ENCODE data around the gene CYTH1.

Gene CYTH1

DNA sequence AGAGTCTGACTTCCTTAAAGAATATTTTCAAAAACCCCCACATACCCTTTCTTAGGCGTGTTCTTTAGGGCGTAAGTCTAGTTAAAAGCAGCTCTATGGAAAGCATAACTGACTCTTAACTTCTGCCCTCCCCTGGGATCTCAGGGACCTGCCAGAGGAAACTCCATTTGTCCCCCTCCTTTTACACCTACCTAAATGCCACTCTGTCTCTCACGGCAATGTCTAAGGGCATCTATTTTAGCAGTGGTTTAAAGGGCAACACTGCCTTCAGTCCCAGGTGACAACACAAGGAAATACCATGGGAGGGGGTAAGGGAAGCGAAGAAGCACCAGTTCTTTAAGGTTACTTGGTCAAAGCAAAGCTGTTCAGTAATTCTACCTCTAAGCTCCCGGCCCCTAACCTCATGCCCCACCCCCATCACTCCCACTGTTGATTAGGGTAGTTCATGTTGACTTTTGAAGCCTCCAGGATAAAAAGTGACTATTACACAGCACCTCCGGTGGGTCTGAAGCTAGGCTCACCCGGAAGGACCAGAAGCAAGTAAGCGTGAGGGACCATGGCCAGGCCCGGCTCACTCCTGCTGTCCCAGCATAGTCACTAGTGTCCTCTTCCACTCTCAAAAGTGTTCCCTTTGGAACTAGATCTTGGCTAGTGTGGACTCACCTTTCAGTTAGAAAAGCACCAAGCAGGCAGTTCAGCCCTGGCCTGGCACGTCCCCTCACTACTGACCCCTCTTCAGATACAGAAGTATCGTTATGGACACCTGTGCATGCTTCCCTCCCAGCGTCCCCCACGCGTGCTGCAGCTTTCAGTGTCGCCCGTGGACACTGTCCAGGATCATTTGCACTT is 47.1 kb downstream of the CYTH1 start:
- no peak for DNase-seq

DNA sequence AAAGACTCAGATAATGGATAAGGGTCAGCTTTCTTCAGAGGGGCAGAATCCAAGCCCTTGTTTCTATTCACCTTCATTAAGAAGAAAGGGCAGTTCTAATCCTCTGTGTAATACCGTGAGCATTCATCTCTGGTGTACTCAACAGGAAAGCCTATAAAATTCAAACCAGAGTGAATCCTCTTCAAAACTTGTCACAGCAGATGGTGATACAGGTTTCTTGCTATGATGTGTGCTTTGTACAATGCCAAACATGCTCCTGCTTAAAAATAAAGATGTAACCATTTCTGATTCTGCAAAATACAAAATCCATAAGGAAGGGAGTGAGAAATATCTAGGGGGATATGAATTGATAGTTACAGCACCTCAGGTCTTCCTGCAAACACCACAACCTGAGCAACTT is 49.7 kb downstream of the CYTH1 start:
- no peak for DNase-seq

DNA sequence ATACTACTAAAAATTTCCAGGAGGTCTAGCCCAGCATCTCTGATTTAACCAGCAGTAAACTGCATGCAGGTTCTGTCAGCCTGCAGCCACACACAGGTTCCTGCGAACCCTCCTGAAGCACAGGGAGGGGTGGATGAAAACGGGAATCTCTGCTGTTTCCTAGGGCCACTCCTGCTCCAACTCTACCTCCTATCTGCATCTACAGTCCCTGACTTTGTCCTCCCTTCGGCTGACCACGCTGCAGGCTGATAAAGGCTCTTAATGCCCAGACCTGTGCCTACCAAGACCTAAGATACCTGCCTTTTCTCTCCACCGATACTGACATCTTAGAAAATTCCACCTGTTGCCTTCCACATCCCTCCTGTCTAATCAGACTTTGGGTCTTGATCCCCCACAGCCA is 50.2 kb downstream of the CYTH1 start:
- no peak for DNase-seq

DNA sequence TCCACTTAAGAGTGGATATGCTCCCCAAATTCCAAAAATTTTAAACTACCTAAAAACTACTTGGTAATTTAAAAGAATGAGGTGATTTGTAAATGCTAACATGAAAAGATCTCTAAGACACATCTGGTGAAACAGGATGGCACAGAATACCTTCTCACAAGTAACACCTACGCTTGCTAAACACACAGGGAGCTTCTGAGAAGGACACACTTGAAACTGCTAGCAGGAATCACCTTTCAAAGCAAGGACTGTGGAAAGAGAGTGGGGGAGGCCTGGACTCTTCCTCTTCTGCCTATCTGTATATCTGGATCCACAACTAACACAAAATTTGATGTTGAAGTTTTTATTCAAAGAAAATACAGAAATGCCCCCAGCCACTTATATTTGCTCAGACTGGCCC is 52.4 kb downstream of the CYTH1 start:
- no peak for DNase-seq

DNA sequence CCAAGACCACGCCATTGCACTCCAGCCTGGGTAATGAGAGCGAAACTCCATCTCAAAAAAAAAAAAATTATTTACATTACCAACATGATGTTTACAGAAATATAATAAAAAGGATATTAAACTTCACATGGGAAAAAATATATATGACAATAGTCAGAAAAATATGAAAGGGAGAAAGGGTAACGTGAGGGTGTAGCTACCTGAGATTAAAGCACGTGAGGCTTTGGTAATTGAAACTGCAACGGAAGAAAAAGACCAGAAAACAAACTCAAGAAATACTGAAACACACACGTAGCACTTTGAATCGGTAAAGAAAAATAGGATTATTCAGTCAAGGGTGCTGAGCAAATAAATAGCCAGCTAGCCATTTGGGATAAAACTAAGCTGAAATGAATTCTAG is 53.6 kb downstream of the CYTH1 start:
- DNase-seq = no peak

DNA sequence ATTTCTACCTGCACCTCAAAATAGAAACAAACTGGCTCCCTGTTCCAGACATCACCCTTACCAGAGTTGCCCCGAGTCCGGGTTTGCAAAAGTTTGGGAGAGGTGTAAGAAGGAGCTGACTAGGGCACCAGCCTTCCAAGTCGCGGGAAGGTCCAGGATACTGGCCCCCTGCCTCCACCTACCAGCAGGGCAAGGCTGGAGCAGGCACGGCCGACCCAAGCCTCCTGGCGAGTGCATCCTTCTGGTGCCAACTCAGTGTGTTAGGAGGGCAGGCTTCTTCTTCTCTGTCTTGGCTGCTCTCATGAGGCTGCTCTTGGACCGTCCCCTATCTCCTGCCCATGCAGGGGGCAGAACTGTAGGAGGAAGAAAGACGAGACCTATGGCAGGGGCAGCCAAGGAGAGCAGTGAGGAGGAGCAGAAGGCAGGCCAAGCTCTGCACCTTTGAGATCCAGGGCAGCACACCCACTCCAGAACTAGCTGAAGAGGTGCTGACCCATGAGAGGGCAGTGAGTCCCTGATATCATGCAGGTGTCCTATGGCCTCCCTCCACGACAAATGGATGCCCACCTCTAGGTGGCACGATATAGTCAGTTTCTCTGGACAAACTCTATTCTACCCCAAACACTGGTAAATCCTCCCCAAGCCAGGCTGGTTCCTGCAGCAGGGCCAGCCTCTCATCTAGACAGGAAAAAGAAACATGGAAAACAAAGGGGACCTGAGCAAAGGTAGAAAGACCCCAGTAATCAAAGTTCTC is 54.4 kb downstream of the CYTH1 start:
- no peak for DNase-seq

DNA sequence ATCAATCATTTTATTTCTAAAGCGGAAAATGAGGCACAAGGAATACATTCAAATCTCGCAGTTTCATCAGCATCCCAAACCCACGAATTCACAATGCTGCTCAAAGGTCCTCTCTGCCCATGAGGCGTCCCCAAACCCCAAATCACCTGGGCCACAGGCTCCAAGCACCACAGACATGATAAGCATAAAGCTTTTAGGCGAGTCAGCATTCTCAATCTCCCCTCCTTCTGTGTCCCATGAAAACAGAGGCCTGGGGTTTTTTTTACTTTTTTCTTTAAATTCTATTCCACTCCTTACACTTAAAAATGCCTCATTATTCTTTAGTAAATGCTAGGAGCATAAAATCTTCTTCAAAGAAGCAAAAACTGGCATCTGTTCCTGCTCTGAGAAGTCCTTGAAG is 55.0 kb downstream of the CYTH1 start:
- DNase-seq = no peak

DNA sequence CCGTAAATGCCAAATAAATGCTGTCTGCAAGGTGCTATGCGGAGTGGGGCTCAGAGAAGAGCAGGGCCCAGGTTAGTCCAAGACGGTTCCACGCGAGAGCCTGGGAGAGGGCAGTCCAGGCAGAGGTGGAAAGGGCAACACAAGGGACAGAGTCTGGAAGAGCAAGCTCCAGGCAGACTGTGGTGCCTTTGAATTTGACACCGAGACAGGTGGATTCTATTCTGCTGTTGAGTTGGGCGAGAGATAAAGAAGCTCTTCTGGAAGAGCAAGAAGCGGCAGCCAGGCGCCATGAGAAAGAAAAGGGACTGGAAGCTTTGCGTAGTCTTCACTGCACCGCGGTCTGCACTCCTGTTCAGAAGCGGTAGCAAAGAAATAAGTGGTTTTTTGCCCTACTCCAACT is 55.6 kb downstream of the CYTH1 start:
- DNase-seq = no peak

DNA sequence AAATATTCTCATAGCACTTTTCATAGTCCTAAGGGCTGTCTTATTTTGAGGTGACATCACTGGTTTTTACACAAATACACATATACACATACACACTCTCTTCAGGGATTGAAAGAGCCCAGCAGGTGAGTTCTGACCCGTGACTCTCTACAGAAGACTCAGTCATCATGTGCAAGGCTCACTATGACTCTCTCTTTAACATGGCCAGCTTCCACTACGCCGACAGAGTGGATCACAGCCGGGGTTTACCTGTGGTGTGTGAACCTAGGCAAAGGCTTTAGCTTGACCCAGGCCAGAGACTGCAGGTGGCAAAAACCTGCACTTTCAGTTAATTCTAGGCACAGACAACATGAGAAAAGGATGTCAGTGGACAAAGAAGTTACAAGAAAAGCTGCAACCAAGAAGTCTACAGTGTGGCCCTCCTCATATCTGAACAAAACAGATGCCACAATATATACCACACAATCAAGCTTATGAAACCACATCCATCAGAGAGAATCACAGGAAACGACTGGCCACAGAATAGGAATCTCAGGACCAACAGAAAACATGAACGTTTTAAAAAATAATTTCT is 56.5 kb downstream of the CYTH1 start:
- DNase-seq = peak in 1 of 2 donors; percentile 56

DNA sequence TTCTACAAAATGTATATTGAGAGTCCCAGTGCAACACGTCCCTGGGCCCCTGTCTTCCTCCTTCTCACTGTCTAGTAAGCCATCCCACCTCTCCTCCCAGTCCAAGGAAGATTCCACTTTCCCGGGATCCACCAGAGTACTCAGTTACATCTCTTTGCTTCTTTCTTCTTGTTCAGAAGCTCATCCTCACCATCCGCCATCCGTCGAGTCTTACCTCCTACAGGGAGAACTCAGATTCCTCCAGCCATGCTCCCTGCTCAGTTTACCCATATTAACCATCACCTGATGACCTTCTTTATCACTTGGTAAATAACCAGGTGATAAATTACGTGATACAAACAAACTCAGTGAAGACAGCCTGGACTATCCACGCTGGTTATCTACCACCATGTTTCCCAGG is 57.1 kb downstream of the CYTH1 start:
- no peak for DNase-seq

DNA sequence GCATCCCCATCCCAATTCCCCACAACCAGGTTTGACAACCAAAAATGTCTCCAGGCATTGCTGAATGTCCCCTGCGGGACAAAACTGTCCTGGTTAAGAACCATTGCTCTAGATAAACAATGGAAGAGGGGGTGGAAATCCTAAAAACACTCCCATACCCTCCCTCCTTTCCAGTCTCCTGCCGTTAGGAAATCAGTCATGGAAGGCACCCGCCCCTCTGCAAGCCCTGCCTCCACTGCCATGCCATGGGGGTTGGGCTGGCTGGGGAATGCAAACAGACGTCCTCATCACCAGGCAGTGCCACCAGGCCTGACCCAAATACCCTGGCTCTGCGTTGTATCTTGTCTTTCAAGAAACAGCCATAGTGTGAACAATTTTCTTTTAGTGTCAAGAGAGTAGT is 57.5 kb downstream of the CYTH1 start:
- no peak for DNase-seq

DNA sequence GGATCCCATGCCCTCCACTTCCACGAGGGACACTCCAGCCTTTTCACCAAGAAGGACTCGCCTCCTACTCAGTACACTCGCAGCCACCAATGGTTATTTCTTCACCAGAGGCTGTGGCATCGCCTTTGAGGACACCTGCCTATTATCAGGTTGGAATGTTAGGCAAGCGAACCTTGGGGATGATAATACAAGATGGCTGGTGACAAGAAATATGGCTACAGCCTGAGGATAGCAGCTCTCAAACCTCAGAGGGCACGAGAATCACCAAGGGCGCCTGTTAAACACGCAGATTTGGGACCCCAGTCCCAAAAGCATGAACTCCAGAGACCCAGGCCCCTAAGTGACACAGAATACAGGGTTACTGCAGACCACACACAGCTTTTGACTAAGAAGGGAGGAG is 58.1 kb downstream of the CYTH1 start:
- no peak for DNase-seq

DNA sequence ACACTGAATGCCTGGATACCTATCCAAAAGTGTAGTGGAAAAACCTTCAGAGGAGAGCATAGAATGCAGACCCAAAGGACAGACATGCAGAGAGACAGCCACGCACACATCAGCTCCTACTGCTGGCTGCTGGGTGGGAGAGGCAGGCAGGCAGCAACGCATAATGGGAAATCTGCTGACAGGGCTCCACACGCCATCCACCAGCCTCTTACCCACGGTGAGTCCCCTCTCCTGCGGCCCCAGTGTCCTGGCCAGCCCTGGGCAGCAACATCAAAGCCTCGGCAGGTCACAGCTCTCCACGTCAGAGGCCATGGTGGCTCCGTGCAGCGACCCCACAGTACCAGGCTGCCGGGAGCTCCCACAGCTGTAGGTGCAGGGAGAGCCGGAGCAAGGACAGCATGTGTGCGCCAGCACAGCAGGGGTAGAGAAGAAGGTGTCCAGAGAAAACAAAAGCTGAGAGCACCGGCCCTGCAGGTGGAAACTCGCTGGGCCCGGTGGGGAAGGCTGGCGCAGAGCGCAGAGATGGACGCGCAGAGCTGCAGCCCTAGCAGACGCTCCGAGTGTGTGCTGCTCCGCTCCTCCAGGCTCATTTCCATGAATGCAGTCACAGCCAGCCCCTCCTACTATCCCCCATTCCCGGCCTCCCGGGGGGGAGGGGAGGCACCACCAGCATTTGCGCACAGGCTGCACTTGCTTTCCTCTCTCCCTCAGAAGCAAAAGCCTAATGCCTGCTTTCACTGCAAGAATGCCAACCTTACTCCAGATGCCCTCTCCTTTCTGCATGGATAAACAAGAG is 58.9 kb downstream of the CYTH1 start:
- DNase-seq = no peak

DNA sequence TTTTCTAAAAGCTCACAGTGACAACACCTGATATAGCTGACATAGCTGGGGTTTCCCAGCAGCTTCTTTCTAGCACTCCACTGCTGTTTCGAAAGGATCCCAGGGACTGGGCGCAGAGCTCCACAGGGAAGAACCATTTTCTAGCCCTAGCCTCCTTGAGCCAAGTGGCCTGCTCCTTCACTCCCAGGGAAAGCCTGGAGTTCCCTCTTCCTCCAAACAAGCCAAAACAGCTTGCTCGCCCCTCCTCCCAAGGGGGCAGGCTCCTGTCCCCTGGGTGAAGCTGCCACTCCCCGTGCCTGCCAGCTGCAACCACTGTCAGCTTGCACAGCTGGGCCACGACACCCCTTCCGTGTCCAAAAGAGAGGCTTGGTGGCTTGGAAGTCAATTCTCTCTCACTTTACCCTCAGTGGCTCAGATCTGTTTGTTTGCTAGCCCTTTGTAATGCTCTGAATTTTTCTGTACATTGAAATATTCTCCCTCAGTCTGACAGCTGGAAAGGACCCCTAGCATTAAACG is 59.8 kb downstream of the CYTH1 start:
- DNase-seq = peak in 1 of 2 donors; percentile 28

DNA sequence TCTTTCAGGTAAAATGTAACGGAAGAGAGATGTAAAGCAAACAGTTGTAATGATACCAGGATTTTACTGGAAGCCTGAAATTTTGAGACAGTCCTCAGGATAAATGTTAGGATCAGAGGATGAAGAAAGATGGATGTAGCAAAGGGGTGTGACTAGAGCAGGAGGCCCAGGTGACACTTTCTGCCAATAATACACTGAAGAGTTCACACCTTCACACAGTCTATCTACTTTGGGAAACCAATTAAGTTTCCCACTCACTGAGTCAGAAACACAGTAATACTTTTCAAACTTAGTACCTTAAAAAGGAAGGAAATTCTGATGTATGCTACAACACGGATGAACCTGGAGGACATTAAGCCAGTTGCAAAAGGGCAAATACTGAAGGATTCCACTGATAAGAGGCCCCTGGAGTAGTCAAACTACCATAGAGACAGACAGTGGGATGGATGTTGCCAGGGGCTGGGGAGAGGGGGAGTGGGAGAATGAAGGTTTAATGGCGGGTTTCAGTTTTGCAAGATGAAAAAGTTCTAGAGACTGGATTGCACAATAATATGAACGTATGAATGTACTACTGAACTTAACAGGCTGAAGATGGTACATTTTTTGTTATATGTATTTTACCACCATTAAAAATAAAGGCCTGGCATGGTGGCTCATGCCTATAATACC is 62.3 kb downstream of the CYTH1 start:
- no peak for DNase-seq

DNA sequence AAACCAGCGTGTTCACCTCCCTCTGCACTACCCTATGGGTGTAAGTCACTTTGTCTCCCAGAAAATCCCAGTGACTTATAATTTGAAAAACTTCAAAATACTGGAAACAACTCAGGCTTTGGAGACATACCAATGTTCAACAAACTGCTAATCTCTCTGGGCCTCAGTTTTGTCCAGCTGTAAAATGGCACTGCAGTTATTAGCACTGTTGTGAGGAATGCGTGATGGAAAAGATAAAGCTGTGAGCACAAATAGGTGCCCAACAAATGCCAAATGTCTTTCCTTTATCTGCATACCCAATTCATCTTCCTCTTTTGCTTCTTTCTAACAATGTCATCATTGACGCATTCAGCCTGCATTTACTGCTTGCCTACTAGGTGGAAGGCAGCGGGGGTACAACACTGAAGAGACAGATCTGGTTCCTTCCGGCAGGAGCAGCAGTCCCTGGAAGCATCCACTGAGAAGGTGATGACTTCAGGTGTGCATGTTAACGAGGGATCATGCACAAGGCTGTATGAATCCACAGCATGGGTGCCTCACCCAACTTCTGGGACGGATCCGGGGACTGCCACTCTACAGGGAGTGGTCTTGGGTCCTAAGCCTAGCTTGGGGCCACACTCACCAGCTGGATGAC is 63.4 kb downstream of the CYTH1 start:
- DNase-seq = no peak

DNA sequence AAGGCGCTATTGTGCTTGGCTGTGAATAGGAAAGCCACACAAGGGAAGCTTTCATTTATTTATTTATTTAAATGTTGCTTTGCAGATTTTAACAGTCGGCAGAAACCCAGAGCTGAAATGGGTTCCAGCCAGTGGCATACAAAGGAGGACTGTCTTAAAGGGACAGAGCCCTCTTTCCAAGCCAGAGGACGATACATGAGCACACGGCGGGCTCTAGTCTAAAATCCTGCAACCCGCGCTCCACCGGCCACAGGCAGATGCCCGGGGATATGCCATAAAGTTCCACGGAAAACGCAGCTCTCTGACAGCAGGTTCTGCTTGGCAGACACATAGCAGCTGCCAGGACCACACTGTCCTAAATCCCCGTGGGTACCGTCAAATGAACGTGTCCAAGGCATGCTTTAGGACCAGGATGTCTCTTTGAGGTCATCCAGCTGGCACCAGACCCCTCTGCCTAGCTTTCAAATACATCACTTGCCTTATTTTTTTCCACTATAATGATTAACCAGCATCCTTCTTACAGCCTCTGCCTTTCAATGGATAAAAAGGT is 64.6 kb downstream of the CYTH1 start:
- DNase-seq = no peak

DNA sequence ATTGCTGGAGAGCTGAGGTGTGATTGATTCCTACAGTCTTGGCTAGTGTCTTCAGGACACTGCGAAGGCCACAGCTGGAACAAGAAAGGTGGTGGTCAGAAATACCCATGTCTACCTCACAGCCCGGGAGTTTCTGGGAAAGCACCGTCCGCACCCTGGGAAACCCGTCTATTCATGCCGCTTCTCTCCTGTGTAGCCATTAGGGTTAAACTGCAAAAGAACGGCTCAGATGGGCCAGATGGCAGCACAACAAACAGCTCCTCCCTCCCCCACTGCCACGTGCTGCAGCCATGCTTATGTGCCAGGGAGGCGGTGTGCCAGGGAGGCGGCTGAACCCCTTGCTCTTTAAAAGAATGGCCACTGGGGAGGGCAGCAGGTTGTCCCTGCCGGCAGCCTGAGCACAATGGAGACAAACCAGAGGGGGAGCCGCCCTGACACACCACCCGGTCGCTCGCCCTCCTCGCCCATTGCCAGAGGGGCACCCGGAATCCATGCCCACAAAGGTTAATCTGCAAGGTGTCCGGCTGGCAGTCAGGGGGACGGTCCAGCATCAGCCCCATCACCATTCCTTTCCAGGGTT is 65.2 kb downstream of the CYTH1 start:
- no peak for DNase-seq

DNA sequence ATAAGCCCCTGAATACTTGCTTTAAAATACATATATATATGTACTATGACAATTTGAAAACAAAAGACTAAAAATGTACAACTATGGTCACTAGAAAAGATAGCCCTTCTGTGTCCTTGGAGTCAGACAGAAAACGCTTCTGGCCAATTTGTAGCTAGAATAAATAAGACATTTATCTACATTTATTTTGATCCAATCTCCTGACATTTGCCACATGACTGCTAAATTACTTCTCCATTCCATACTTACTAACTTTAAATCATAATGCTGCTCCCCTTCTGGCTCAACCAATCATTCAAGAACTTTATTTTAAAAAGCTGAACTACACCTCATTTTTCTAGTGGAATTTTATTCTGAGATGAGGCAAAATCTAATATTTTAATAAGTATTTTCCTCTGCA is 65.8 kb downstream of the CYTH1 start:
- no peak for DNase-seq

DNA sequence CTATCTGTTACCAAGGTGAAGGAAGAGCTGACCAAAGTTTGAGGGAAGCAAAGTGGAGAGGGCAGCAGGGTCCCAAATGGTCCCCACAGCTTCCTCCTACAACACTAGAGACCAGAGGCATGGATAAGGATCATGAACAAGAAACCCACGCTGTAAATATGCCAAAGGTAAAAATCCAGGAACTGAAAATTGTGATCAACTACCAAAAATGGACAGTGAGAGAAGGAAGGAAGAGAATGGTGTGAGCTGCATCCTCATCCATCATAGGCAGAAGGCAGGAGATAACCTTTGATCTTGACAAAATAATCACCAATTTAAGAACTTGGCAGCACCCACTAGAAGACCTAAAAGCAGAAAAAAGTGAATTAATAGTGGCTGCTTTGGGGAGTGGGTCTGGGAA is 66.2 kb downstream of the CYTH1 start:
- no peak for DNase-seq

Measured in CD4-positive, alpha-beta T cell treated with Interferon alpha-2 for 1 hour (primary cell).